GM12878 (cell line): Measurements from ENCODE around the gene ZNF768.

Source experiments
- CTCF ChIP-seq, 3 experiments: IDR thresholded peaks in 2 of 3; conservative IDR thresholded peaks in 1 of 3; 2 replicates each; pipeline ENCODE4 v1.5.1; 2011; ENCODE audit warnings: low read depth in 3 of 3, low read length in 3 of 3, mild to moderate bottlenecking in 3 of 3, control low read depth in 2 of 3, moderate library complexity in 2 of 3, inconsistent platforms in 1 of 3, mixed read lengths in 1 of 3; ENCODE audit not compliant: control insufficient read depth in 2 of 3, insufficient read depth in 1 of 3; ENCODE audit errors: extremely low read depth in 1 of 3
- E2F4 ChIP-seq: IDR thresholded peaks from 2 replicates; pipeline ENCODE4 v1.6.1; 2012; ENCODE audit warnings: low read depth, low read length, improper control_type of control experiment
- EZH2 ChIP-seq: IDR thresholded peaks from 2 replicates; pipeline ENCODE4 v1.6.1; 2012; ENCODE audit warnings: low read depth, mild to moderate bottlenecking, control low read depth, inconsistent platforms, low read length, borderline replicate concordance; ENCODE audit not compliant: control insufficient read depth
- FOXK2 ChIP-seq: fragments of 450-650 bp; IDR thresholded peaks from 2 replicates; pipeline ENCODE4 v1.6.1; 2017; ENCODE audit warnings: mild to moderate bottlenecking, moderate library complexity
- JUND ChIP-seq: IDR thresholded peaks from 2 replicates; pipeline ENCODE4 v1.6.1; 2012; ENCODE audit warnings: low read depth, mild to moderate bottlenecking, low read length, improper control_type of control experiment, moderate library complexity
- PML ChIP-seq: IDR thresholded peaks from 2 replicates; pipeline ENCODE4 v1.6.1; 2012; ENCODE audit warnings: low read length, inconsistent platforms
- POLR2A ChIP-seq: IDR thresholded peaks from 2 replicates; pipeline ENCODE4 v1.6.1; 2011; ENCODE audit warnings: low read depth, mild to moderate bottlenecking, low read length
- POLR2AphosphoS5 ChIP-seq: IDR thresholded peaks from 2 replicates; pipeline ENCODE4 v1.6.1; 2011; ENCODE audit warnings: mild to moderate bottlenecking, low read length, inconsistent platforms
- RAD21 ChIP-seq: IDR thresholded peaks from 2 replicates; pipeline ENCODE4 v1.6.1; 2011; ENCODE audit warnings: mild to moderate bottlenecking, low read depth, low read length, moderate library complexity; ENCODE audit not compliant: insufficient read depth
- SIN3A ChIP-seq: IDR thresholded peaks from 2 replicates; pipeline ENCODE4 v1.6.1; 2012; ENCODE audit warnings: low read depth, low read length, improper control_type of control experiment
- TBL1XR1 ChIP-seq: IDR thresholded peaks from 2 replicates; pipeline ENCODE4 v1.6.1; 2012; ENCODE audit warnings: low read depth, low read length, improper control_type of control experiment
- ZNF622 ChIP-seq: fragments of 450-650 bp; IDR thresholded peaks from 2 replicates; pipeline ENCODE4 v1.6.1; 2017; ENCODE audit warnings: mild to moderate bottlenecking, inconsistent platforms
- TF ChIP-seq, protein P1 (sequence below): IDR thresholded peaks from 2 replicates; pipeline ENCODE4 v1.6.1; 2012; ENCODE audit warnings: mild to moderate bottlenecking, low read depth, low read length

DNA sequence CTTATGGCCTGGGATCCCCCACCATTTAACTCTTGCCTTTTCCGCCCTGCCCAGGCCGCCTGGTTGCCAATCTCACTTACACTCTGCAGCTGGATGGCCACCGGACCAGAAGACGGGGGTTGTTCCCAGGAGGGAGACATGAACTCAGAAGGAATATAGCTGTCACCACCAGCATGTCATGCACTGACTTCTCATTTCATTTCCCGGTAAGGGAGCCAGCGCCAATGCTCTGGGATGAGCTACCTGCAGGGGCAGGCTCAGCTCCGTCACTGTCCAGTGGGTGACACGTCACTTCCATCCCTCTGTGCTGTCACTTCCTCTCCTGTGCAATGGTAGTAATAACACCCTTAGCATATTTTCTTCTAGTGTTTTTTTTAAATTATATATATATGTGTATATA lies 27.1 kb downstream of the ZNF768 start:
- TF ChIP-seq POLR2AphosphoS5 (no peak), RAD21 (no peak), TBL1XR1 (no peak), POLR2A (no peak), PML (no peak), CTCF (IDR thresholded peaks at IDR 0.05 in 2 of 3, conservative IDR thresholded peaks at IDR 0.05 in 1 of 3; ENCODE audit: control insufficient read depth in 2 of 3, extremely low read depth in 1 of 3, insufficient read depth in 1 of 3, low read depth in 3 of 3, low read length in 3 of 3) (no peak), ZNF622 (no peak), EZH2 (no peak), FOXK2 (no peak), E2F4 (no peak), SIN3A (no peak), JUND (no peak)
- TF ChIP-seq, protein P1, sequence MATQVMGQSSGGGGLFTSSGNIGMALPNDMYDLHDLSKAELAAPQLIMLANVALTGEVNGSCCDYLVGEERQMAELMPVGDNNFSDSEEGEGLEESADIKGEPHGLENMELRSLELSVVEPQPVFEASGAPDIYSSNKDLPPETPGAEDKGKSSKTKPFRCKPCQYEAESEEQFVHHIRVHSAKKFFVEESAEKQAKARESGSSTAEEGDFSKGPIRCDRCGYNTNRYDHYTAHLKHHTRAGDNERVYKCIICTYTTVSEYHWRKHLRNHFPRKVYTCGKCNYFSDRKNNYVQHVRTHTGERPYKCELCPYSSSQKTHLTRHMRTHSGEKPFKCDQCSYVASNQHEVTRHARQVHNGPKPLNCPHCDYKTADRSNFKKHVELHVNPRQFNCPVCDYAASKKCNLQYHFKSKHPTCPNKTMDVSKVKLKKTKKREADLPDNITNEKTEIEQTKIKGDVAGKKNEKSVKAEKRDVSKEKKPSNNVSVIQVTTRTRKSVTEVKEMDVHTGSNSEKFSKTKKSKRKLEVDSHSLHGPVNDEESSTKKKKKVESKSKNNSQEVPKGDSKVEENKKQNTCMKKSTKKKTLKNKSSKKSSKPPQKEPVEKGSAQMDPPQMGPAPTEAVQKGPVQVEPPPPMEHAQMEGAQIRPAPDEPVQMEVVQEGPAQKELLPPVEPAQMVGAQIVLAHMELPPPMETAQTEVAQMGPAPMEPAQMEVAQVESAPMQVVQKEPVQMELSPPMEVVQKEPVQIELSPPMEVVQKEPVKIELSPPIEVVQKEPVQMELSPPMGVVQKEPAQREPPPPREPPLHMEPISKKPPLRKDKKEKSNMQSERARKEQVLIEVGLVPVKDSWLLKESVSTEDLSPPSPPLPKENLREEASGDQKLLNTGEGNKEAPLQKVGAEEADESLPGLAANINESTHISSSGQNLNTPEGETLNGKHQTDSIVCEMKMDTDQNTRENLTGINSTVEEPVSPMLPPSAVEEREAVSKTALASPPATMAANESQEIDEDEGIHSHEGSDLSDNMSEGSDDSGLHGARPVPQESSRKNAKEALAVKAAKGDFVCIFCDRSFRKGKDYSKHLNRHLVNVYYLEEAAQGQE = no peak
